Smooth muscle cell (in vitro differentiated cells): ENCODE data around the gene MAP3K4. TPM values are rescaled to one million over a fixed set of nuclear protein-coding genes. Genes with fewer than 3 reads are reported as not detected.

Experiments used
- DNase-seq: peaks from one replicate; lab custom pipeline; 2025; ENCODE audit not compliant: unreplicated experiment; lab: John Stamatoyannopoulos, UW
- H2AFZ ChIP-seq: fragments of 200-600 bp; sonication (generic); 2 replicates; pipeline ENCODE4 v1.6.0; 2016; ENCODE audit warnings: antibody characterized with exemption, low read depth, mild to moderate bottlenecking
- H3F3A ChIP-seq: fragments of 200-600 bp; sonication (generic); 2 replicates; pipeline ENCODE4 v1.6.0; 2017; ENCODE audit warnings: antibody characterized with exemption, low read depth
- H3K27ac ChIP-seq: fragments of 200-600 bp; sonication (generic); 2 replicates; pipeline ENCODE4 v1.5.1; 2016; ENCODE audit warnings: low read depth, mild to moderate bottlenecking
- H3K27me3 ChIP-seq: fragments of 200-600 bp; sonication (generic); 2 replicates; pipeline ENCODE4 v1.6.1; 2016; ENCODE audit warnings: low read depth, mild to moderate bottlenecking
- H3K36me3 ChIP-seq: fragments of 200-600 bp; sonication (generic); 2 replicates; pipeline ENCODE4 v1.5.1; 2016; ENCODE audit warnings: low read depth
- H3K4me1 ChIP-seq: fragments of 200-600 bp; sonication (generic); 2 replicates; pipeline ENCODE4 v1.5.1; 2016; ENCODE audit warnings: low read depth
- H3K4me2 ChIP-seq: fragments of 200-600 bp; sonication (generic); 2 replicates; pipeline ENCODE4 v1.6.0; 2016; ENCODE audit warnings: mild to moderate bottlenecking
- H3K4me3 ChIP-seq: fragments of 200-600 bp; sonication (generic); 2 replicates; pipeline ENCODE4 v1.5.1; 2016; ENCODE audit warnings: mild to moderate bottlenecking
- H3K79me2 ChIP-seq: fragments of 200-600 bp; sonication (generic); 2 replicates; pipeline ENCODE4 v1.6.0; 2016; ENCODE audit warnings: low read depth, mild to moderate bottlenecking
- H3K9ac ChIP-seq: fragments of 200-600 bp; sonication (generic); 2 replicates; pipeline ENCODE4 v1.6.0; 2016; ENCODE audit warnings: low read depth
- H3K9me3 ChIP-seq: fragments of 200-600 bp; sonication (generic); replicated peaks from 2 replicates; pipeline ENCODE4 v1.5.1; 2016; ENCODE audit warnings: low read depth
- H4K20me1 ChIP-seq: fragments of 200-600 bp; sonication (generic); 2 replicates; pipeline ENCODE4 v1.6.0; 2016; ENCODE audit warnings: low read depth
- WGBS: methylation state at CpG from one replicate; pipeline ENCODE4 v1.1.7; 2016; ENCODE audit warnings: low lambda C conversion rate; 5-methylcytosine and 5-hydroxymethylcytosine counted together
- polyA plus RNA-seq: library from polyadenylated mRNA; unstranded; fragments of >200 nt; fragmentation: Nextera tagmentation; extraction: Ambion mirVana; gene quantifications from 2 replicates; pipeline ENCODE4 v1.2.1, GENCODE V29; 2016
- total RNA-seq: library from RNA; depleted of rRNA; stranded (reverse); fragments of >200 nt; gene quantifications from 2 replicates; pipeline ENCODE4 v1.2.3, GENCODE V29; 2014
- TF ChIP-seq, protein P1 (sequence below): fragments of 200-600 bp; sonication (generic); IDR thresholded peaks from 2 replicates; pipeline ENCODE4 v1.5.1; 2017; ENCODE audit warnings: borderline replicate concordance, mild to moderate bottlenecking, antibody characterized with exemption; ENCODE audit not compliant: insufficient read depth, poor library complexity, severe bottlenecking

MAP3K4 gene
- total and polyA plus RNA-seq, 2 experiments from 2014 or later: 14.3 to 29.5 TPM

DNA sequence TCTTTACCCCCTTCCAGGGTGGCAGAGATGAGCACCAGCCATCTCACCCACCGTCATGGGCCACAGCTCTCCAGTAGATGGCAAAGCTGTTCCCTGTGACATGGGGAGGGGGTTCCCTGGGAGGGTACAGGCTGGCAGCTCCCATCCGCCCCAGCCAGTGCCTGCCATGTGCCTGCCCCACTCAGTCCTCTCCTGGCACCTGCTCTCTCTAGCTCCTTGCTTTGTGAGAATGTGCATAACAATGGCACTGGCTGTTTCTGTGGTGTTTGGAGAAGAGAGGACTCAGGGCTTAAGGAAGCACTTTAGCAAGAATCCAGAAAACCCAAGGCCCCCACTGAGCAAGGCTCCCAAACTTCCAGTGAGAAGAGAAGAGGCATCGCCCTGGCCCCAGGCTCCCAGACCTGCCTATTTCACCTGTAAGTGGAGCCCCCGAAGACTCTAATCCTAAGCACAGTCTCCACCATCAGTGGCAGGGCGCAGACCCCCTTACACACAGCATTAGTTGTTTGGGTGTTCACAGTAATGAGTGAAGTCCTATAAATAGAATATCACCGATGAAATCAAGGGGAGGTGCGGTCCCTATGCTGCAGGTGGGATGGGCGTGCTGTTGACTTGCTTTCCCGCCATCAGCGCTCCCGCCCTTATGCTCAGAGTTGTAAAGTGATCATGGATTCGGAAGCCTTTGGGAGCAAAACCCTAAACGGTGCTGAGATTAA, 172.1 kb downstream of the MAP3K4 start:
- H3K9me3 ChIP-seq: no peaks in the 10 kb centered on the region
- no peak overlapping the region for H3K27ac ChIP-seq
- H3K36me3 ChIP-seq: no peaks in the 10 kb centered on the region
- H2AFZ ChIP-seq: no peak overlapping the region
- peaks cover 63% of the 10 kb centered on the region for H4K20me1 ChIP-seq
- no peak overlapping the region for H3K4me3 ChIP-seq
- H3K4me2 ChIP-seq: no peak overlapping the region
- peaks cover 7% of the 10 kb centered on the region for H3K4me1 ChIP-seq
- no peak for DNase-seq
- H3K79me2 ChIP-seq: peaks cover 19% of the 10 kb centered on the region
- TF ChIP-seq, protein P1, sequence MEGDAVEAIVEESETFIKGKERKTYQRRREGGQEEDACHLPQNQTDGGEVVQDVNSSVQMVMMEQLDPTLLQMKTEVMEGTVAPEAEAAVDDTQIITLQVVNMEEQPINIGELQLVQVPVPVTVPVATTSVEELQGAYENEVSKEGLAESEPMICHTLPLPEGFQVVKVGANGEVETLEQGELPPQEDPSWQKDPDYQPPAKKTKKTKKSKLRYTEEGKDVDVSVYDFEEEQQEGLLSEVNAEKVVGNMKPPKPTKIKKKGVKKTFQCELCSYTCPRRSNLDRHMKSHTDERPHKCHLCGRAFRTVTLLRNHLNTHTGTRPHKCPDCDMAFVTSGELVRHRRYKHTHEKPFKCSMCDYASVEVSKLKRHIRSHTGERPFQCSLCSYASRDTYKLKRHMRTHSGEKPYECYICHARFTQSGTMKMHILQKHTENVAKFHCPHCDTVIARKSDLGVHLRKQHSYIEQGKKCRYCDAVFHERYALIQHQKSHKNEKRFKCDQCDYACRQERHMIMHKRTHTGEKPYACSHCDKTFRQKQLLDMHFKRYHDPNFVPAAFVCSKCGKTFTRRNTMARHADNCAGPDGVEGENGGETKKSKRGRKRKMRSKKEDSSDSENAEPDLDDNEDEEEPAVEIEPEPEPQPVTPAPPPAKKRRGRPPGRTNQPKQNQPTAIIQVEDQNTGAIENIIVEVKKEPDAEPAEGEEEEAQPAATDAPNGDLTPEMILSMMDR: no peak
- WGBS: 96% methylated on average over 13 of the region's 13 CpGs
- H3K27me3 ChIP-seq: no peaks in the 10 kb centered on the region
- no peak overlapping the region for H3K9ac ChIP-seq
- H3F3A ChIP-seq: no peaks in the 10 kb centered on the region

- Histone ChIP-seq H4K20me1 (peaks cover 67% of the 10 kb centered on the region), H3K9me3 (no peaks in the 10 kb centered on the region), H3K4me1 (peaks cover 7% of the 10 kb centered on the region), H3K27me3 (no peaks in the 10 kb centered on the region), H3K9ac (no peak overlapping the region), H2AFZ (no peak overlapping the region), H3K4me2 (no peak overlapping the region), H3K36me3 (no peaks in the 10 kb centered on the region), H3K79me2 (peaks cover 14% of the 10 kb centered on the region), H3F3A (no peaks in the 10 kb centered on the region), H3K27ac (no peak overlapping the region), H3K4me3 (no peak overlapping the region)
- TF ChIP-seq, protein P1: no peak
- WGBS: 97% methylated on average over 9 of the region's 9 CpGs
- no peak for DNase-seq
Observed at GRCh38 chr6:161164182-161164625, 172.6 kb downstream of the MAP3K4 start.

GRCh38 chr6:161166176-161166575, 174.6 kb downstream of the MAP3K4 start:
- Histone ChIP-seq H3K79me2 (peaks cover 28% of the 10 kb centered on the region), H3K4me1 (peaks cover 7% of the 10 kb centered on the region), H3K4me2 (no peak overlapping the region), H3F3A (peaks cover 3% of the 10 kb centered on the region), H3K27me3 (no peaks in the 10 kb centered on the region), H4K20me1 (peaks cover 80% of the 10 kb centered on the region), H3K36me3 (no peaks in the 10 kb centered on the region), H3K27ac (no peak overlapping the region), H3K9me3 (no peaks in the 10 kb centered on the region), H3K4me3 (no peak overlapping the region), H3K9ac (no peak overlapping the region), H2AFZ (no peak overlapping the region)
- TF ChIP-seq, protein P1: no peak
- DNase-seq: no peak
- WGBS: 86% methylated on average over 11 of the region's 11 CpGs

DNA sequence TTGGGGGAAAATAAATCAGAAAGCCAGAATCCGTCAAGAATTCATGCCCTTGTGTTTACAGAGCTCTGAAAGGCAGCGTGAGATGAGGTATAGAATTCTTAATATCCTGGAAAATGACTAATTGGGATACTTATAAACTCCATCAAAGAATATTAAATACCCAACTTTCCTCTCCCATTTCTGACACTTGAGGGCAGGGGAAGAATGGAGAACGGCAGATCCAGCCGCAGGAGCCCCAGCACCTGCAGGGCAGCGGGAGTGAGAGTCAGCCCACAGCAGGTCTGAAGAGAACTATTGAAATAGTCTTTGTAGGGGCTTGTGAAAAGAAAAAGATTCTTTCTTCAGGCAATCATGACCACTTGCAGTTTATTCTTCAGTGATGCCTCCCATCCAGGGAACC, 175.1 kb downstream of the MAP3K4 start:
- 92% methylated on average over 5 of the region's 5 CpGs for WGBS
- peaks cover 7% of the 10 kb centered on the region for H3K4me1 ChIP-seq
- peaks cover 79% of the 10 kb centered on the region for H4K20me1 ChIP-seq
- TF ChIP-seq, protein P1: no peak
- peaks cover 32% of the 10 kb centered on the region for H3K79me2 ChIP-seq
- no peak overlapping the region for H3K4me2 ChIP-seq
- no peaks in the 10 kb centered on the region for H3K36me3 ChIP-seq
- no peak overlapping the region for H2AFZ ChIP-seq
- H3K4me3 ChIP-seq: no peak overlapping the region
- no peak for DNase-seq
- H3K9ac ChIP-seq: no peak overlapping the region
- H3K9me3 ChIP-seq: no peaks in the 10 kb centered on the region
- peaks cover 5% of the 10 kb centered on the region for H3F3A ChIP-seq
- H3K27ac ChIP-seq: no peak overlapping the region
- H3K27me3 ChIP-seq: no peaks in the 10 kb centered on the region
